ENCODE data around the gene CLCN7.

Gene CLCN7

GRCh38 chr16:1460602-1461138, 14.2 kb downstream of the CLCN7 start:
- DNase-seq, result no peak

- no peak for DNase-seq
Observed at GRCh38 chr16:1459967-1460366, 14.9 kb downstream of the CLCN7 start.

- DNase-seq, result no peak
Observed at GRCh38 chr16:1458977-1459341, 15.9 kb downstream of the CLCN7 start.

GRCh38 chr16:1458336-1458976, 16.4 kb downstream of the CLCN7 start:
- peak; percentile 10 for DNase-seq

DNA sequence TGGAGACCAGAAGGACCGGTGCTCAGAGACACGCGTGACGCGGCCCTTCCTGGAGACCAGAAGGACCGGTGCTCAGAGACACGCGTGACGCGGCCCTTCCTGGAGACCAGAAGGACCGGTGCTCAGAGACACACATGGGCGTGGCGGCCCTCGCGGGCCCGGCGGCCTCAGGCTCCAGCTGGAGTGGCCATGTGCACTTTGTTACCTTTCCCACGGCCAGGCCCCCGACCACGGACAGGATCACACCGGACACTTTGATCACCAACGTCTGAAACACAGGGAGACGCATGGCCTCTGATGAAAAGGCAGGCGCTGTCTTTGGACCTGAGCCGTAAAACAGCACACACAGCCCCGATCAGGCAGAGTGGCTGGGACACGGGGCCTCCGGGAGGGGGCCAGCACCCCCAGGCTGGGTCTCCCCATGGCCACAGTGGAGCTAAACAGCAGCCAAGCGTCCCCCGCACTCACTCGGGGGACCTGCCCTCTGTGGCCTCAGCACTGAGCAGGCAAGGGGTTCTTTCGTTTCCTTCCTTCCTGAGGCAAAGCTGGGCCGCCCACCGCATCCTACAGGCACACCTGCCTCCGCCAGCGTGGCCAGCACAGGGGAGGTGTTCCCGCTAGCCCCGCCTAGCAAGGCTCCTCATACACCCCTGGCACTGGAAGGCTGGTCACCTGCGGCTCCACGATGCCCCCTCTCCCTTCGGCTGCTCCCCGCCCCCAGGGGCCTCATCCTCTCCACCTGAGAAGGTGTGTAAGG, 17.2 kb downstream of the CLCN7 start:
- no peak for DNase-seq

GRCh38 chr16:1456951-1457350, 17.9 kb downstream of the CLCN7 start:
- no peak for DNase-seq

DNA sequence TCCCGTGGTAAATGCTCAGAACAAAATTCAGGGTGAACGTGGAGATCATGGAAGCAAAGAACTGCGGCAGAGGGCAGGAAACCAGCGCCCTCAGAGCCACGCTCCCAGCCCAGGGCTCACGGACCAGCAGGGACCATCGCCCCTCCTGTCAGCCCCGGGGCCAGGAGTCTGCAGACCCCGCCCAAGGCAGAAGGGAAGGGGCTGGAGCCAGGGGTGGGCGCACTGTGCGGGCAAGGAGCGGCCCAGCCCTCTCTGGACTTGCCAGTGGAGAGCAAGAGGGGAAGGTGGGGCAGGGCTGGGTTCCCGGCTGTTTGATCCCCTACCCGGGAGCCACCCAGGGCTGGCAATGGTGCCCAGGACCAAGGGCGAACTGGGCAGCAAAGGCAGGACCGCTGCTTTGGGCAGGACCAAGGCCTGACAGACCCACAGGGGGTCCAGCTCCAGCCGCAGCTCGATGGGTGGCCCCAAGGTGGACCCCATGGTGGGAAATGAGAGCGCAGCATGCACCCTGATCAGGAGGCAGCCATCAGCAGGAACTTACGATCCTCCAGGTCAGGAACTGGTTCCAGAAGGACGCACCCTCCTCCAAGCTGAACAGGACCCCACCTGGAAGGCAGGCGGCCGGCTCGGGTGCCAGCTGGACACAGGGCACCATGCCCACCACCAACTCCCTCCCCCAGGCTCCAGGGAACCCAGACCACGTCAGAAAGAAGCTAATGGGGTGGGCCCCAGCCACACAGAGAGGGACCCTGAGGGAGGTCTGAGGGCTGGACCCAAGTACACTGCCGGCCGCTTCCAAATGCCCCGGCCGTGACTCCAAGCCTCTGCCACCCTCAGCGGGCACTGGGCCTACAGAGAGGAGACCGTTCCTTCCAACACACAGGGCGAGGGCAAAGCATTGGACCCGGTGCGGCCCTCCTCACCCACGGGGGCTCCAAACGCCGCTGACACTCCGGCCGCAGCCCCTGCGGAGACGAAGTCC, 19.3 kb downstream of the CLCN7 start:
- DNase-seq, result no peak

DNA sequence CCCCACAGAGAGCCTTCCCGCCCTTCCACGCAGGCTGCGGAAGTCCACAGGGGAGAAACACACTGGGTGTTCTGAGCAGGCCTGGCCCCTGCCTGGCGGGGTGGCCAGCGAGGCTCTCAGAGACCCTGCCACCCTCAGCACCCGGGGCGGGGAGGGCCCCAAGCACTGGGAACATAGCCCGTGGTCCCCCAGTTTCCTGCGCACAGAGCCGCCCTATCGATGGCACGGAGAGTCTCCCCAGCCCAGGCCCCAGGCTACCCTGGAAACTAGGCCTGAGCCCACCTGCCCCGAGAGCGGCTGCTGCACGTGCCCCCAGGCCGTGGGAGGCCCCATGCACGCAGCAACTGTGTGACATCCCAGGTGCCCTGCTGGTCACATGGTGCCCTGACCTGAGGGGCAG, 20.3 kb downstream of the CLCN7 start:
- no peak for DNase-seq

DNA sequence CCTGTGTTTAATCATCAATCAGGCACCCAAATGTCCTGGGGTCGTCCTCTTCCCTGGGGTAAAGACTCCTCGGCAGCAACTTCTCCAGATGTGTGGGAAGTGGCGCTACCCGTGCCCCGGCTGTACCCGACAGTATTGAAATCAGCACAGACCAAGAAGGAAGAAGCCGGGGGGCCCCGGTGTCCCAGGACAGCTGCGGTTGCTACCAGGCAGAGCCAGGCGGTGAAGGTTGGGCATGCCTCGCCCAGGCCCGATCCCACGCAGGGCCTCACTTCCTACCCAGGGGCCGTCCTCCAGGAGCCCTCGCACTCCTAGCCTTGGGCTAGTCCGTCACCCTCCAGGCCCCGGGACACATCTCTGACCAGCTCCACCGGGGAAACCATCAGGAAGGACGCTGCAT, 21.5 kb downstream of the CLCN7 start:
- no peak for DNase-seq

DNA sequence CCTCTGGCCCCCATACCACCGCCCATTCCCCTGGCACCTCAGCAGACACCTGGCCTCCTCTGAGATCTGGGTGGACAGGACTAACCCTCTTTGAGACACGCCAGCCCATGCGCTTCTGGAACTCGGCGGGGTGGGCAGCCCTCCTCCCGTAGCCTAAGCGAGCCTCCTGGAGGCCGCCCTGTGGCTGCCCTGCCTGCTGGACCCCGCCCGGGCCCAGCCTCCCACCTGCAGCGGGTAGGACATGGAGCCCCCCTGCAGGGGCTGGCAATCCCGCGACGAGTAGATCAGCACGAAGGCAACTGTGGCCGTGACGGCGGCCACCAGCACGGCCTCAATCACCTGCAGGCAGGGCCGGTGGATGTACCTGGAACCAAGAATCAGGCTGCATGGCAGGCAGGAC, 22.3 kb downstream of the CLCN7 start:
- no peak for DNase-seq

GRCh38 chr16:1451702-1452392, 23.0 kb downstream of the CLCN7 start:
- DNase-seq, result no peak

DNA sequence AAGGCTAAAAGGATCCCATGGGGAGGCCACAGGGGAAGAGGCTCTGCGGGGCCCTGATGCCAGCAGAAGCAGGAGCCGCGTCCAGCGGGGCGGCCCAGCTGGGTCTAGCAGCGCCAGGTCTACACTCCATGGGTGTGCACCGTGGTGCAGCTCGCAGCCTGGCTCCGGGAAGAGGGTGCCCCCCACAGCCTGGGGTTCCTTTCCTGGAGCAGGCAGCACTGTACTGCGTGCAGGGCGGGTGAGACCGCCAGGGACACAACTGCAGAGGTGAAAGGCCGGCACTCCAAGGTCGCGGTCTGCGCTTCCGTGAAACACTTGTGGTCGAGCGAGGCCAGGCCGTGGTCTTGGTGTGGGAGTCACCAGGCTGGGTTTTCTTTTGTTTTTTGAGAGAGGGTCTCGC, 24.0 kb downstream of the CLCN7 start:
- no peak for DNase-seq

- no peak for DNase-seq
Observed at GRCh38 chr16:1450218-1450617, 24.6 kb downstream of the CLCN7 start.

GRCh38 chr16:1449201-1449788, 25.5 kb downstream of the CLCN7 start:
- no peak for DNase-seq

DNA sequence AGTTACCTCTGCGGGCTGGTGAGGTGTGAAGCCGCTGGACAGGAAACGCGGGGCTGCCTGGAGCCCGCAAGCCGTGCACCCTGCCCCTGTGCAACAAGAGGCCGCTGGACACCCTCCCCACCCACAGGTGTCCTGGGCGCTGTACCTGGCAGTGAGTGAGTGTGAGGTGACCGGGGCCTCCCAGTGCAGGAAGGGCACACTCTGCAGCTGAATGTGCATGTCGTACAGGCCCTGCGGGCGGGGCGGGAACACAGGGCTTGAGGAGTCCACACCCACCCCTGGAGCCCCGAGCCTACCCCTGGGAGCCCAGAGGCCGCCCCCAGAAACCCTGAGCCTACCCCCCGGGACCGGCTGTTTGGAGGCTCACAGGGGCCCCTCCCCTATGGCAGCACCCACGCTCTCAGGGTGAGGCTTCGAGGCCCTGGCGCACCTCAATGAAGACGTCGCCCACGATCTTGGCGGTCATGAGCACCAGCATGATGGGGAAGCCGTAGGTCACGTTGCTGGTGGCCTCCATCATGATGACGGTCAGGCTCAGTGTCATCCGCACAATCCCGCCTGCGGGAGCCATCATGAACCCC, 26.2 kb downstream of the CLCN7 start:
- no peak for DNase-seq

DNA sequence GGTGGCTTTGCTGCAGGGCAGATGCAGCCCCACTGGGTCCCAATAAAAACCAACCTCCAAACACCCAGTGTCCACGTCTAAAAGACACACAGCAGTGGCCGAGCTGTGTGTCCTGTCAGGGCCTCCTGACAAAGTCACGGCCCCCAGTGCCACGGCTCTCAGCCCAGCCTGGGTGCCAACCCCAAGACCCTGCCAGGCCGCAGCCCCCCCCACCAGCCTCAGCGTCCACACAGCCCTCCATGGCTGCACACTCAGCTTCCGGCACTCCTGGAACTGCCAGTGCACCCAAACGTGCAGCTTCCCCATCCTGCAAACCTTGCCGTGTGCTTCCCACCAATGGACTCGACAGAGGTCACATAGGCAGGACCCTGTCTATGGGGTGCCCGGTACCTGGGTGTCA, 26.9 kb downstream of the CLCN7 start:
- no peak for DNase-seq

DNA sequence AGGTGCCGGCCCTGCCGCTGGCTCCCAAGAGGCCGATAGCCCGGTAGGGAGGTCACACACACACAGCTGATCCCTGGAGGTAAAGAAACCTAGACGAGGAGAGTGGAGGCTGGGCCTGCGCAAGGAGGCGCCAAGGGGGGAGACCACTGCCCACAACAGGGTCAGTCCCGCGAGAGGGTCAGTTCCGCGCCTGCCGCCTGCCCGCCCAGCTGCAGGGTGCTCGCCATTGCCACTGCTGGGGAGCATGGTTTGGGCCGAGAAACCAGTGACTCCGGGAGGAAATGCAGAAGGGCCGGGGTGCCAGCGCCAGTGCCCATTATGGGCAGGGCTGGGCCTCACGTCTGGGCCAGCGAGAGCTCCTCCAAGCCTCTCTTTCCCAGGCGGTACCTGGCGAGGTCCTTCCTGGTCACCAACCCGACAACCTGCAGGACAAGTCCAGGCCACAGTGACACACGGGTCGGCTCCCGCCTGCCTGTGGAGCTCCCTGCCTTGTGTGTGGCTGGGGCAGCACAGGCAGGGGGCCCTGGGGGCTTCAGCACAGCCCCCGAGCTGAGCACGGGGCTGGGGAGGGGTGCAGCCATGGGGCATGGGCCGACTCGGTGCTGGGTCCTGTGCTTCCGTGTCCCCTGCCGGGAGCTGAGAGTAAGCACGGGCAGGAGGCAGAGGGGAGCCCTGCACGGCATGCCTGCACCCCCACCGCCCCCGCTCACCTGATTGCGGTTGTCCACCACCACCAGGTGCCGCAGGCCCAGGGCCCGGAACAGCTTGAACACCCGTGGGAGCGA, 28.3 kb downstream of the CLCN7 start:
- DNase-seq, result no peak

GRCh38 chr16:1445518-1446203, 29.2 kb downstream of the CLCN7 start:
- no peak for DNase-seq

- no peak for DNase-seq
Observed at GRCh38 chr16:1444730-1445517, 29.9 kb downstream of the CLCN7 start.

Measured in fibroblast of upper back skin (primary cell).